ENCODE data around the gene WDR72.

The WDR72 gene

DNA sequence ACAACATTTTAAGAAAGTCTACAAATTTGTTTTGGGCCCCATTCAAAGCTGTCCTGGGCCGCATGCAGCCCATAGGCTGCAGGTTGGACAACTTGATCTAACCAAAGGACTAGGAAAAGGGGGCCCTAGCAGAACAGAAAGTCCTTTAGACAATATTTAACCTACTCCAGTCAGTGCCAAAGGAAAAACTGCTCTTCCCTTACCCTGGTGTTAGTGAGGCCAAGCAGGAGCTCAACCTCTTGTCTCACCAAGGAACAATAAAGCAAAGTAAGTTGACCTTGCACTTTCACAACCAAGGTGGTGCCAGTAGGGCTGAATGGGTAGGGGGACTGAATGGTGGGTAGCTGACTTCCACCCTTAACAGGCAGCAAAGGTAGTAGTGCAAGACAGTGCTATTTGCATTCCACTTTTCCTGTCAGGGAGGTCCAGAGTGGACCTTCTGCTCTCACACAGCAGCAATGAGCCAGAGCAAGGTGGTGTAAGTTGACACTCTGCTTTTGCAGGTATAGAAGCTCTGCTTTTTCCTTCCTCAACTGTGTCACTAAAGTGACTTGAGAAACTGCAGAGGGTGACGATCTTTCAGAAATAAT, 124.9 kb downstream of the WDR72 start:
- no peak for DNase-seq (ENCODE audit: insufficient read length, low spot score)
- FAIRE-seq: no peak
- TF ChIP-seq, protein P1, sequence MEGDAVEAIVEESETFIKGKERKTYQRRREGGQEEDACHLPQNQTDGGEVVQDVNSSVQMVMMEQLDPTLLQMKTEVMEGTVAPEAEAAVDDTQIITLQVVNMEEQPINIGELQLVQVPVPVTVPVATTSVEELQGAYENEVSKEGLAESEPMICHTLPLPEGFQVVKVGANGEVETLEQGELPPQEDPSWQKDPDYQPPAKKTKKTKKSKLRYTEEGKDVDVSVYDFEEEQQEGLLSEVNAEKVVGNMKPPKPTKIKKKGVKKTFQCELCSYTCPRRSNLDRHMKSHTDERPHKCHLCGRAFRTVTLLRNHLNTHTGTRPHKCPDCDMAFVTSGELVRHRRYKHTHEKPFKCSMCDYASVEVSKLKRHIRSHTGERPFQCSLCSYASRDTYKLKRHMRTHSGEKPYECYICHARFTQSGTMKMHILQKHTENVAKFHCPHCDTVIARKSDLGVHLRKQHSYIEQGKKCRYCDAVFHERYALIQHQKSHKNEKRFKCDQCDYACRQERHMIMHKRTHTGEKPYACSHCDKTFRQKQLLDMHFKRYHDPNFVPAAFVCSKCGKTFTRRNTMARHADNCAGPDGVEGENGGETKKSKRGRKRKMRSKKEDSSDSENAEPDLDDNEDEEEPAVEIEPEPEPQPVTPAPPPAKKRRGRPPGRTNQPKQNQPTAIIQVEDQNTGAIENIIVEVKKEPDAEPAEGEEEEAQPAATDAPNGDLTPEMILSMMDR (IDR thresholded peaks at IDR 0.05; ENCODE audit: insufficient read depth, missing control alignments): no peak

DNA sequence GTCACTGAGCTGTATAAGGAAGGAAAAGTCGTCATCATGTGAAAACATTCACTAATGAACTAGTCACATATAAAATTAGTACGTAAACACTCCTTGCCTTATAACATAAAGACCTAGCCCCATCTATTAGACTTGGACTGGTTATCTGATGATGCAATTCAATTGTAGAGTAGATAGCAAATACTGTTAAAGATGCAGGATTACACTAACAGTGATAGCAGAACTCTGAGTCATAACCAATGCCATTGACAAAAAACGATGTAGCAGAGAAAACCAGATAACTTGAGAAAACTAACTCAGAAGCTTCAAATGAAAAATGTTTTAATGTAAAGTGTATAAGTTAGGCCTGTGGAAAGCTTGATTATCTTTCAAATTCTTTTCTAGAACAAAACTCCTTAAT, 132.2 kb downstream of the WDR72 start:
- TF ChIP-seq, protein P1 (IDR thresholded peaks at IDR 0.05; ENCODE audit: insufficient read depth, missing control alignments): no peak
- no peak for DNase-seq (ENCODE audit: insufficient read length, low spot score)

DNA sequence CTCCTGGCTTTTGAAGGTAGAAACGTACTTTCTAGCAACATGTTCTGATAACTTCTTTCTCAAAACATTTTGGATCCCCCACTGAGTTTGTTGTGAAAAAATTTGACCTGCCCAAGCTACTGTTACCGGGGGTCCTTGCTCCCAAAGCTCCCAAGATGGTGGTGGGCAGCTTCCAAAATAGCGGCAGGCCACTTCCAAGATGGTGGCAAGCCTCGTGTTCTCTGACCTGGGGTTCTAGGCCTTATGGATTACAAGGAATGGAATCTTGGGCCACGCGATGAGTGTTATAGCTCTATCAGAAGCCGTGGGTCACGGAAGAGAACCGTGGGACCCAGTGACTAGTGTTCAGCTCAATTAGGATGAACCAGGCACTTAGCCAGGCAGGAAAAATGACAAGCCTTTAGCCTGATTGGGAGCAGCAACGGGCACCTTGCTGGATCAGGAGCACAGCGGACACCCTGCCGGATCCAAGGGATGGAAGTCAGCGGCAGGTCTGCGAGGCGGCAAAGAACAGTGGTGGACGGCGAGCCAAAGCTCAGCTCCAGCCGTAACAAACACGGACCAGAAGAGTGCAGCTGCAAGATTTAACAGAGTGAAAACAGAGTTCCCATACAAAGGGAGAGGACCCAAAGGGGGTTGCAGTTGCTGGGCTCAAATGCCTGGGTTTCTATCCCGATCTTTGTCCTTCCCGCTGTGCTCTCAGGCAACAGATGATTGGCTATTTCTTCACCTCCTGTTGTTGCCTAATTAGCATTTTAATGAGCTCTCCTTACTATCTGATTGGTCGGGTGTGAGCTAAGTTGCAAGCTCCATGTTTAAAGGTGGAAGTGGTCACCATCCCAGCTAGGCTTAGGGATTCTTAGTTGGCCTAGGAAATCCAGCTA, 133.3 kb downstream of the WDR72 start:
- DNase-seq (ENCODE audit: insufficient read length, low spot score) (no peak), FAIRE-seq (no peak)
- TF ChIP-seq, protein P1 (IDR thresholded peaks at IDR 0.05; ENCODE audit: insufficient read depth, missing control alignments): no peak

More for the DNA sequence above, 132.2 kb downstream of the WDR72 start:
- FAIRE-seq: no peak

DNA sequence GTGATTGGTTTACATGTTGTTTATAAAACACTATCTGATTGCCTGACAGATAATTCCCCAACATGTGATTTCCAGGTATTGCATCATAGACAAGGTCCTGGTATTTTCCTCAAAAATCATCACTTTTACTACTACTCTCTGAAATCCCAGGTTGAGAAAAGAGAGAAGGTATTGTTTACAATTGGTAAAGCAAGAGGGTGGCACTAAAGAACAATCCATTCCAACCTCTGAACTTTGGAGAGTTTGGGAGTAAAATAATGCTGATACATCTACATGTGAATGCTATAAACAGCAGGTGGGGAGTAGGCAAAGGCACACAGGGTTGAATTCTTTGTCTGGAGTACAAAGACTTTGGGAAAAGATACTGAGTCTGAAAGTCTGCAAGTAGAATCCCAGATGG, 134.2 kb downstream of the WDR72 start:
- no peak for FAIRE-seq

DNA sequence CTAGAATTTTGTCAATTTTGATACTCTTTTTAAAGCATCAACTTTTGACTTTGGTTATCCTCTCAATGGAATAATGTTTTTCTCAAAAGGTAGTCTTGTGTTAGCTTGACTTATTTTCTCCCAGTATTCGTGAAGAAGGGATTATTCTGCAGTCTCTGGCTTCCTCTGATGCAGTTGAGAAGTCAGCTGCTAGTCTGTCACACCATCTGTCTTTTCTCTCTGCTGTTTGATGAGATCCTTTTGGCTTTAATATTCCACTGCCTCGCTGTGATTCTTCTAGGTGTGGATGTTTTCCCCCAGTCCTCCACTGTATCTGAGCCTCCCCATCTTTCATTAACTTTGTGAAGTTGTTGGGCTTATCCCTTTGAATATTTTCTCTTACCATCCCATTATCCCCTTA, 141.0 kb downstream of the WDR72 start:
- FAIRE-seq (peak; percentile 53), DNase-seq (ENCODE audit: insufficient read length, low spot score) (no peak)
- TF ChIP-seq, protein P1 (IDR thresholded peaks at IDR 0.05; ENCODE audit: insufficient read depth, missing control alignments): no peak

More for the DNA sequence above, 134.2 kb downstream of the WDR72 start:
- DNase-seq (ENCODE audit: insufficient read length, low spot score): no peak
- TF ChIP-seq, protein P1 (IDR thresholded peaks at IDR 0.05; ENCODE audit: insufficient read depth, missing control alignments): no peak

DNA sequence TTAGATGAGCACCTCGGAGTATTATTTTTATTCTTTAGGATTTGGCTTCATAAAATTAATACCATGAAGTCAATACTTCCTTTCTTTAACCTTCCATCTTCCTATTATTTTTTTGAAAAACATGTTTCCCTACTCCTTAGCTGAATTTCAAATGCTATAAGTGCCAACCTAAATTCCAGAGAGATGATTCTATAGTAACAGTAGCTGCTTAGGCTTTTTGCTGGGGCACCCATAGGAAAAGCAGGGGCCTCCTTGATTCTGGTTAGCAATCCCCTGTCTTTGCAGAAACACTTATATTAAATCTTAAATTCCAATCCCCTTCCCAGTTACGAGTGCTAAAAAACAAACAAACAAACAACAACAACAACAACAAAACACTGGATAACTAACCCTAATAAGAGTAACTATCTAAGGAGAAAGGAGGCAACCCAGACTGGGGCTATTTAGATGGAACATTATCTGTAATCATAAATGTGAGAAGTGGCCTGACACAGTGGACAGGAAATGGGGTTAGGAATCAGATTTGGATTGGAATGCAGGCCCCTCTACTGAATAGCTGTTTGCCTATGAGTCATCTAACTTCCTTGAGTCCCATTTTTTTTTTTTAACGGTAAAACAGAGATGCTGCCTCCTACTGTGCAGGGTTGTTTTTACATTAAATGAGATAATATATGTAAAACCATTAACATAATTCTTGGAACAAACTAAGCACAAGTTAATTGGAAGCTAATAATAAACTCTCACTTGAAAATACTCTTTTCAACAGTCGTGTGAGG, 148.1 kb downstream of the WDR72 start:
- DNase-seq (ENCODE audit: insufficient read length, low spot score) (no peak), FAIRE-seq (no peak)
- TF ChIP-seq, protein P1 (IDR thresholded peaks at IDR 0.05; ENCODE audit: insufficient read depth, missing control alignments): no peak
